ENCODE results near the gene KICS2. TPM values are rescaled to one million over a fixed set of nuclear protein-coding genes. Genes with fewer than 3 reads are reported as not detected.

The KICS2 gene
- total RNA-seq, 1 experiment from 2014 or later: 9.6 TPM

DNA sequence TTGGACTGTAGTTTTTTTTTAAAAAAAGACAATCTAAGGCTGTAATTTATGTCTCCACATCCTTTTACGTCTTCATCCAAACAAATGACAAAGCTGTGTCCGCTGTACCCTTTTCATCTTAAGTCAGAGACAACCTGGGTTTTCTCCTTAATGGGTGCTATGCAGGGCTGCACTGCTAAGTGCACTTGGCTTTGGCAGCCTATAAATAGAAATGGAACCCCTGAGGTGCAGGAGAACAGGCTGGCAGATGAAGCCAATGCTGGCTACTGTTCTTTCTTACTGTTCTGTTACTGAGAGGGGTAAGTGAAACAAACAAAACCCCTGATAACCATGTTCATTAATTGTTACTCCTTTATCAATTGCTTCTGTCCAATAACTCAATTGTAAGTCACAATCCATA lies 47.1 kb upstream of the KICS2 start:
- H3K4me1 ChIP-seq (ENCODE audit: control insufficient read depth, insufficient read depth, low read length): no peaks in the 10 kb centered on the region
- no TSS peak for BruUV-seq (replicated peaks)
- DNase-seq (ENCODE audit: low read depth, low spot score) (no peak), ATAC-seq (no peak)
- no peak overlapping the region for H3K27ac ChIP-seq (ENCODE audit: low read length)
- H3K4me3 ChIP-seq (ENCODE audit: low read depth in 2 of 2, low read length in 2 of 2): no peak overlapping the region
- H3K9me3 ChIP-seq (ENCODE audit: control insufficient read depth, insufficient read depth, low read depth, low read length): no peaks in the 10 kb centered on the region
- no peaks in the 10 kb centered on the region for H3K27me3 ChIP-seq (ENCODE audit: control insufficient read depth, insufficient read depth, low read length)
- in situ Hi-C loops (cut with HindIII; ENCODE audit: low pct_unique_long_range_greater_than_20kb, low sequenced_read_pairs) (no loop called here), intact Hi-C loops (cut with micrococcal nuclease; ENCODE audit: unreplicated experiment) (no loop called here)
- no peaks in the 10 kb centered on the region for H3K36me3 ChIP-seq (ENCODE audit: control insufficient read depth, insufficient read depth, low read length)
- POLR2A ChIA-PET: no interaction called here
- TF ChIP-seq SIN3A (IDR thresholded peaks at IDR 0.05; ENCODE audit: borderline replicate concordance, insufficient read depth, low read depth, low read length): no peak
- no peak for TF ChIP-seq TCF7L2 (IDR thresholded peaks at IDR 0.05; ENCODE audit: low read depth, low read length)
- TF ChIP-seq CTCF (IDR thresholded peaks at IDR 0.05): no peak
- TF ChIP-seq, protein P1, sequence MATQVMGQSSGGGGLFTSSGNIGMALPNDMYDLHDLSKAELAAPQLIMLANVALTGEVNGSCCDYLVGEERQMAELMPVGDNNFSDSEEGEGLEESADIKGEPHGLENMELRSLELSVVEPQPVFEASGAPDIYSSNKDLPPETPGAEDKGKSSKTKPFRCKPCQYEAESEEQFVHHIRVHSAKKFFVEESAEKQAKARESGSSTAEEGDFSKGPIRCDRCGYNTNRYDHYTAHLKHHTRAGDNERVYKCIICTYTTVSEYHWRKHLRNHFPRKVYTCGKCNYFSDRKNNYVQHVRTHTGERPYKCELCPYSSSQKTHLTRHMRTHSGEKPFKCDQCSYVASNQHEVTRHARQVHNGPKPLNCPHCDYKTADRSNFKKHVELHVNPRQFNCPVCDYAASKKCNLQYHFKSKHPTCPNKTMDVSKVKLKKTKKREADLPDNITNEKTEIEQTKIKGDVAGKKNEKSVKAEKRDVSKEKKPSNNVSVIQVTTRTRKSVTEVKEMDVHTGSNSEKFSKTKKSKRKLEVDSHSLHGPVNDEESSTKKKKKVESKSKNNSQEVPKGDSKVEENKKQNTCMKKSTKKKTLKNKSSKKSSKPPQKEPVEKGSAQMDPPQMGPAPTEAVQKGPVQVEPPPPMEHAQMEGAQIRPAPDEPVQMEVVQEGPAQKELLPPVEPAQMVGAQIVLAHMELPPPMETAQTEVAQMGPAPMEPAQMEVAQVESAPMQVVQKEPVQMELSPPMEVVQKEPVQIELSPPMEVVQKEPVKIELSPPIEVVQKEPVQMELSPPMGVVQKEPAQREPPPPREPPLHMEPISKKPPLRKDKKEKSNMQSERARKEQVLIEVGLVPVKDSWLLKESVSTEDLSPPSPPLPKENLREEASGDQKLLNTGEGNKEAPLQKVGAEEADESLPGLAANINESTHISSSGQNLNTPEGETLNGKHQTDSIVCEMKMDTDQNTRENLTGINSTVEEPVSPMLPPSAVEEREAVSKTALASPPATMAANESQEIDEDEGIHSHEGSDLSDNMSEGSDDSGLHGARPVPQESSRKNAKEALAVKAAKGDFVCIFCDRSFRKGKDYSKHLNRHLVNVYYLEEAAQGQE (IDR thresholded peaks at IDR 0.05; ENCODE audit: insufficient read depth in 1 of 2, low read depth in 2 of 2, low read length in 1 of 2): no peak
- no peak for TF ChIP-seq POLR2AphosphoS5 (IDR thresholded peaks at IDR 0.05; ENCODE audit: low read depth, low read length)
- CTCF ChIA-PET: no interaction called here

GRCh38 chr12:64268409-64268808 lies 46.3 kb upstream of the KICS2 start:
- Histone ChIP-seq H3K27ac (ENCODE audit: low read length) (no peak overlapping the region), H3K9me3 (ENCODE audit: control insufficient read depth, insufficient read depth, low read depth, low read length) (no peaks in the 10 kb centered on the region), H3K4me3 (ENCODE audit: low read depth in 2 of 2, low read length in 2 of 2) (no peak overlapping the region), H3K4me1 (ENCODE audit: control insufficient read depth, insufficient read depth, low read length) (no peaks in the 10 kb centered on the region), H3K36me3 (ENCODE audit: control insufficient read depth, insufficient read depth, low read length) (no peaks in the 10 kb centered on the region), H3K27me3 (ENCODE audit: control insufficient read depth, insufficient read depth, low read length) (no peaks in the 10 kb centered on the region)
- ATAC-seq: no peak
- ChIA-PET POLR2A (no interaction called here), CTCF (no interaction called here)
- in situ Hi-C loops (cut with HindIII; ENCODE audit: low pct_unique_long_range_greater_than_20kb, low sequenced_read_pairs) (no loop called here), intact Hi-C loops (cut with micrococcal nuclease; ENCODE audit: unreplicated experiment) (no loop called here)
- no peak for TF ChIP-seq SIN3A (IDR thresholded peaks at IDR 0.05; ENCODE audit: borderline replicate concordance, insufficient read depth, low read depth, low read length)
- TF ChIP-seq TCF7L2 (IDR thresholded peaks at IDR 0.05; ENCODE audit: low read depth, low read length): no peak
- TF ChIP-seq, protein P1 (IDR thresholded peaks at IDR 0.05; ENCODE audit: insufficient read depth in 1 of 2, low read depth in 2 of 2, low read length in 1 of 2): no peak
- TF ChIP-seq CTCF (IDR thresholded peaks at IDR 0.05): no peak
- no peak for TF ChIP-seq POLR2AphosphoS5 (IDR thresholded peaks at IDR 0.05; ENCODE audit: low read depth, low read length)
- no peak for DNase-seq (ENCODE audit: low read depth, low spot score)
- BruUV-seq (replicated peaks): no TSS peak

Measured in Panc1 (cell line).